Measurements from ENCODE around the gene C4orf33. TPM values are rescaled to one million over a fixed set of nuclear protein-coding genes. Genes with fewer than 3 reads are reported as not detected.
A peak's percentile ranks its signal among the peaks of the same experiment; 100 is the strongest.
"Not testable (repeated sequence)": the region's sequence is repeated elsewhere in the genome, so short reads cannot be mapped to it uniquely, and the experiment has no call there.

C4orf33 gene
- polyA plus RNA-seq (ENCODE audit: insufficient read depth in 1 of 5, insufficient read length in 5 of 5, low replicate concordance in 1 of 5): 10 to 100 TPM; 16.5 to 25.1 (median 19.6) TPM
- long read RNA-seq, donor 1, full-length matches to known transcripts: 6 of 16 reads
- long read RNA-seq, donor 1, partial matches to known transcripts: 10 of 16 reads
- long read RNA-seq, donor 1, other reads (novel, unspliced or antisense): 0 of 16 reads
- long read RNA-seq, donor 2, full-length matches to known transcripts: 4 of 4 reads
- long read RNA-seq, donor 2, partial matches to known transcripts: 0 of 4 reads
- long read RNA-seq, donor 2, other reads (novel, unspliced or antisense): 0 of 4 reads
- long read RNA-seq, donor 3, partial matches to known transcripts: 0 of 6 reads
- long read RNA-seq, donor 3, other reads (novel, unspliced or antisense): 0 of 6 reads
- long read RNA-seq, donor 4, full-length matches to known transcripts: 3 of 3 reads
- long read RNA-seq, donor 4, partial matches to known transcripts: 0 of 3 reads
- long read RNA-seq, donor 4, other reads (novel, unspliced or antisense): 0 of 3 reads
- long read RNA-seq, donor 5, full-length matches to known transcripts: 8 of 8 reads
- long read RNA-seq, donor 5, partial matches to known transcripts: 0 of 8 reads
- long read RNA-seq, donor 5, other reads (novel, unspliced or antisense): 0 of 8 reads
- long read RNA-seq, donor 6, full-length matches to known transcripts: 6 of 6 reads
- long read RNA-seq, donor 6, partial matches to known transcripts: 0 of 6 reads
- long read RNA-seq, donor 6, other reads (novel, unspliced or antisense): 0 of 6 reads
- long read RNA-seq, donor 7, full-length matches to known transcripts: 7 of 7 reads
- long read RNA-seq, donor 7, partial matches to known transcripts: 0 of 7 reads
- long read RNA-seq, donor 7, other reads (novel, unspliced or antisense): 0 of 7 reads
- long read RNA-seq, donor 8, partial matches to known transcripts: 0 of 2 reads
- long read RNA-seq, donor 8, other reads (novel, unspliced or antisense): 0 of 2 reads

- DNase-seq: peak; percentile 73 to 81
These were observed at the start of gene C4orf33 for GRCh38 chr4:129095811-129096454. Gene C4orf33 (plus strand): TSS chr4:129096152. CDS start chr4:129102611, 6,459 bp downstream.

GRCh38 chr4:129059028-129059427 lies 36.9 kb upstream of the C4orf33 start:
- DNase-seq: no peak

- no peak for DNase-seq
These were observed 33.4 kb upstream of the C4orf33 start for GRCh38 chr4:129062580-129062979.

- DNase-seq: no peak
These were observed 32.3 kb upstream of the C4orf33 start for GRCh38 chr4:129063640-129064039.

- no peak for DNase-seq
These were observed 31.2 kb upstream of the C4orf33 start for GRCh38 chr4:129064717-129065116.

GRCh38 chr4:129069537-129069936 lies 26.4 kb upstream of the C4orf33 start:
- not testable (repeated sequence) for DNase-seq

GRCh38 chr4:129077326-129077725 lies 18.6 kb upstream of the C4orf33 start:
- no peak for DNase-seq

GRCh38 chr4:129080129-129080528 lies 15.8 kb upstream of the C4orf33 start:
- DNase-seq: no peak

- DNase-seq: no peak
These were observed 13.7 kb upstream of the C4orf33 start for GRCh38 chr4:129082302-129082701.

GRCh38 chr4:129085472-129085871 lies 10.5 kb upstream of the C4orf33 start:
- no peak for DNase-seq

- DNase-seq: no peak
These were observed 8.4 kb upstream of the C4orf33 start for GRCh38 chr4:129087516-129087915.

GRCh38 chr4:129092631-129093190 lies 3.2 kb upstream of the C4orf33 start:
- no peak for DNase-seq

- peak; percentile 98 to 99 for DNase-seq
These were observed 2.6 kb upstream of the C4orf33 start, which contains the start of gene SCLT1 for GRCh38 chr4:129093191-129093920. Gene SCLT1 (minus strand): TSS chr4:129093539. CDS start chr4:129093103, 436 bp downstream.

GRCh38 chr4:129094347-129094746 lies 1.6 kb upstream of the C4orf33 start:
- no peak for DNase-seq

GRCh38 chr4:129098531-129099001 lies 2.6 kb downstream of the C4orf33 start:
- no peak for DNase-seq

- no peak for DNase-seq
These were observed 14.2 kb downstream of the C4orf33 start for GRCh38 chr4:129109965-129110824.

GRCh38 chr4:129110931-129111330 lies 15.0 kb downstream of the C4orf33 start:
- DNase-seq: no peak

GRCh38 chr4:129111919-129112318 lies 16.0 kb downstream of the C4orf33 start:
- DNase-seq: no peak

GRCh38 chr4:129113434-129113833 lies 17.5 kb downstream of the C4orf33 start:
- DNase-seq: no peak
